SK-N-SH (cell line): ENCODE data around the gene BAHCC1. TPM values are rescaled to one million over a fixed set of nuclear protein-coding genes. Genes with fewer than 3 reads are reported as not detected.

Experiments
- ELF1 ChIP-seq: IDR thresholded peaks from 2 replicates; pipeline ENCODE4 v1.4.0; 2012
- EP300 ChIP-seq, 2 experiments: IDR thresholded peaks; 2 replicates each; pipeline versions ENCODE4 v1.4.0 to v1.6.1; 2012; ENCODE audit warnings: borderline replicate concordance in 1 of 2, low read depth in 1 of 2, low read length in 1 of 2
- EZH2phosphoT487 ChIP-seq: fragments of 200-600 bp; sonication (generic); IDR thresholded peaks from 2 replicates; pipeline ENCODE4 v1.6.1; 2017; ENCODE audit warnings: low read depth, mixed run types, mild to moderate bottlenecking, antibody characterized with exemption, moderate library complexity, borderline replicate concordance
- FOSL2 ChIP-seq: IDR thresholded peaks from 2 replicates; pipeline ENCODE4 v1.4.0; 2012; ENCODE audit warnings: low read depth, mild to moderate bottlenecking, moderate library complexity, borderline replicate concordance
- FOXM1 ChIP-seq: IDR thresholded peaks from 2 replicates; pipeline ENCODE4 v1.4.0; 2012; ENCODE audit warnings: low read depth, mild to moderate bottlenecking
- GABPA ChIP-seq: IDR thresholded peaks from 2 replicates; pipeline ENCODE4 v1.4.0; 2012; ENCODE audit warnings: low read depth, mild to moderate bottlenecking
- JUND ChIP-seq: IDR thresholded peaks from 2 replicates; pipeline ENCODE4 v1.4.0; 2012
- MXI1 ChIP-seq: IDR thresholded peaks from 2 replicates; pipeline ENCODE4 v1.6.1; 2012; ENCODE audit warnings: mild to moderate bottlenecking, low read depth, low read length, improper control_type of control experiment
- NRF1 ChIP-seq: IDR thresholded peaks from 2 replicates; pipeline ENCODE4 v1.6.1; 2012; ENCODE audit warnings: low read depth, mild to moderate bottlenecking, low read length
- POLR2AphosphoS5 ChIP-seq: IDR thresholded peaks from 2 replicates; pipeline ENCODE4 v1.6.1; 2012; ENCODE audit warnings: low read depth, low read length
- RCOR1 ChIP-seq: fragments of 150-350 bp; IDR thresholded peaks from 2 replicates; pipeline ENCODE4 v1.6.1; 2017; ENCODE audit warnings: antibody characterized with exemption, low read length
- RFX5 ChIP-seq: IDR thresholded peaks from 2 replicates; pipeline ENCODE4 v1.6.1; 2012; ENCODE audit warnings: mild to moderate bottlenecking, improper control_type of control experiment, low read length
- SMC3 ChIP-seq: IDR thresholded peaks from 2 replicates; pipeline ENCODE4 v1.6.1; 2012; ENCODE audit warnings: low read depth, low read length, improper control_type of control experiment
- TEAD4 ChIP-seq: IDR thresholded peaks from 2 replicates; pipeline ENCODE4 v1.4.0; 2012; ENCODE audit warnings: mild to moderate bottlenecking, borderline replicate concordance; ENCODE audit not compliant: insufficient read depth
- YY1 ChIP-seq: IDR thresholded peaks from 2 replicates; pipeline ENCODE4 v1.4.0; 2012; ENCODE audit warnings: low read depth, mild to moderate bottlenecking
- polyA plus RNA-seq, 3 experiments: library from polyadenylated mRNA; depleted of rRNA; stranded (reverse); fragments of >200 nt; gene quantifications; 2 replicates each; pipeline ENCODE4 v1.2.3, GENCODE V29; 2012
- TF ChIP-seq, protein P1 (sequence below): fragments of 150-350 bp; IDR thresholded peaks from 2 replicates; pipeline ENCODE4 v1.6.1; 2017; ENCODE audit warnings: antibody characterized with exemption, low read length, low read depth, borderline replicate concordance
- TF ChIP-seq, protein P2 (sequence below): fragments of 150-350 bp; IDR thresholded peaks from 2 replicates; pipeline ENCODE4 v1.6.1; 2016; ENCODE audit warnings: mild to moderate bottlenecking, low read depth, low read length
- TF ChIP-seq, protein P3 (sequence below): IDR thresholded peaks from 2 replicates; pipeline ENCODE4 v1.4.0; 2012; ENCODE audit warnings: low read depth
- TF ChIP-seq, protein P4 (sequence below): IDR thresholded peaks from 2 replicates; pipeline ENCODE4 v1.4.0; 2012; ENCODE audit warnings: low read depth, borderline replicate concordance
- TF ChIP-seq, protein P5 (sequence below): IDR thresholded peaks from 2 replicates; pipeline ENCODE4 v1.6.1; 2012; ENCODE audit warnings: mild to moderate bottlenecking, low read depth, low read length, moderate library complexity
- TF ChIP-seq, protein P6 (sequence below): IDR thresholded peaks from 2 replicates; pipeline ENCODE4; 2012

The BAHCC1 gene
- polyA plus RNA-seq, 1 of the 3 experiments (the other 2 are of a cell fraction), result 6.4 TPM

DNA sequence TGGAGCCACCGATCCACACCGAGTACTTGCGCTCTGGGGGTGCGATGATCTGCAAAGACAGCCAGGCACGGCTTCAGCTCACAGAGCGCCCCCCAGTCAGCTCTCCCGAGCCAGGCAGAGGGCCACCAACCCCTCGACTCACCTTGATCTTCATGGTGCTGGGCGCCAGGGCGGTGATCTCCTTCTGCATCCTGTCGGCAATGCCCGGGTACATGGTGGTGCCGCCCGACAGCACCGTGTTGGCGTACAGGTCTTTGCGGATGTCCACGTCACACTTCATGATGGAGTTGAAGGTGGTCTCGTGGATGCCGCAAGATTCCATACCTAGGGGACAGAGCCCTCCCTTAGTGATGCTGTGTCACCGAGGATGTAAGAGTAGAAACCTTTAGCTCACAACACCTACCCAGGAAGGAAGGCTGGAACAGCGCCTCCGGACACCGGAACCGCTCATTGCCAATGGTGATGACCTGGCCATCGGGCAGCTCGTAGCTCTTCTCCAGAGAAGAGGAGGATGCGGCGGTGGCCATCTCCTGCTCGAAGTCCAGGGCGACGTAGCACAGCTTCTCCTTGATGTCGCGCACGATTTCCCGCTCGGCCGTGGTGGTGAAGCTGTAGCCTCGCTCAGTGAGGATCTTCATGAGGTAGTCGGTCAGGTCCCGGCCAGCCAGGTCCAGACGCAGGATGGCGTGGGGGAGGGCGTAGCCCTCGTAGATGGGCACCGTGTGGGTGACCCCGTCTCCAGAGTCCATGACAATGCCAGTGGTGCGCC is 115.7 kb downstream of the BAHCC1 start (continued):
- TF ChIP-seq, protein P1, sequence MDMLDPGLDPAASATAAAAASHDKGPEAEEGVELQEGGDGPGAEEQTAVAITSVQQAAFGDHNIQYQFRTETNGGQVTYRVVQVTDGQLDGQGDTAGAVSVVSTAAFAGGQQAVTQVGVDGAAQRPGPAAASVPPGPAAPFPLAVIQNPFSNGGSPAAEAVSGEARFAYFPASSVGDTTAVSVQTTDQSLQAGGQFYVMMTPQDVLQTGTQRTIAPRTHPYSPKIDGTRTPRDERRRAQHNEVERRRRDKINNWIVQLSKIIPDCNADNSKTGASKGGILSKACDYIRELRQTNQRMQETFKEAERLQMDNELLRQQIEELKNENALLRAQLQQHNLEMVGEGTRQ, result no peak
- no peak for TF ChIP-seq JUND
- TF ChIP-seq EP300 (IDR thresholded peaks at IDR 0.05; ENCODE audit: borderline replicate concordance in 1 of 2, low read depth in 1 of 2, low read length in 1 of 2), result no peak
- no peak for TF ChIP-seq NRF1
- TF ChIP-seq RCOR1, result no peak
- TF ChIP-seq FOSL2, result no peak
- TF ChIP-seq RFX5, result no peak
- TF ChIP-seq, protein P2, sequence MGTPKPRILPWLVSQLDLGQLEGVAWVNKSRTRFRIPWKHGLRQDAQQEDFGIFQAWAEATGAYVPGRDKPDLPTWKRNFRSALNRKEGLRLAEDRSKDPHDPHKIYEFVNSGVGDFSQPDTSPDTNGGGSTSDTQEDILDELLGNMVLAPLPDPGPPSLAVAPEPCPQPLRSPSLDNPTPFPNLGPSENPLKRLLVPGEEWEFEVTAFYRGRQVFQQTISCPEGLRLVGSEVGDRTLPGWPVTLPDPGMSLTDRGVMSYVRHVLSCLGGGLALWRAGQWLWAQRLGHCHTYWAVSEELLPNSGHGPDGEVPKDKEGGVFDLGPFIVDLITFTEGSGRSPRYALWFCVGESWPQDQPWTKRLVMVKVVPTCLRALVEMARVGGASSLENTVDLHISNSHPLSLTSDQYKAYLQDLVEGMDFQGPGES, result no peak
- TF ChIP-seq, protein P3, sequence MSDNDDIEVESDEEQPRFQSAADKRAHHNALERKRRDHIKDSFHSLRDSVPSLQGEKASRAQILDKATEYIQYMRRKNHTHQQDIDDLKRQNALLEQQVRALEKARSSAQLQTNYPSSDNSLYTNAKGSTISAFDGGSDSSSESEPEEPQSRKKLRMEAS, result peak; percentile 16; the same call in 1 of the 2 replicates
- TF ChIP-seq, protein P4, sequence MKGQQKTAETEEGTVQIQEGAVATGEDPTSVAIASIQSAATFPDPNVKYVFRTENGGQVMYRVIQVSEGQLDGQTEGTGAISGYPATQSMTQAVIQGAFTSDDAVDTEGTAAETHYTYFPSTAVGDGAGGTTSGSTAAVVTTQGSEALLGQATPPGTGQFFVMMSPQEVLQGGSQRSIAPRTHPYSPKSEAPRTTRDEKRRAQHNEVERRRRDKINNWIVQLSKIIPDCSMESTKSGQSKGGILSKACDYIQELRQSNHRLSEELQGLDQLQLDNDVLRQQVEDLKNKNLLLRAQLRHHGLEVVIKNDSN, result no peak
- TF ChIP-seq POLR2AphosphoS5, result peak; percentile 38; the same call in 1 of the 2 replicates
- TF ChIP-seq SMC3, result no peak
- TF ChIP-seq TEAD4, result no peak
- no peak for TF ChIP-seq ELF1
- TF ChIP-seq FOXM1, result no peak
- TF ChIP-seq, protein P5, sequence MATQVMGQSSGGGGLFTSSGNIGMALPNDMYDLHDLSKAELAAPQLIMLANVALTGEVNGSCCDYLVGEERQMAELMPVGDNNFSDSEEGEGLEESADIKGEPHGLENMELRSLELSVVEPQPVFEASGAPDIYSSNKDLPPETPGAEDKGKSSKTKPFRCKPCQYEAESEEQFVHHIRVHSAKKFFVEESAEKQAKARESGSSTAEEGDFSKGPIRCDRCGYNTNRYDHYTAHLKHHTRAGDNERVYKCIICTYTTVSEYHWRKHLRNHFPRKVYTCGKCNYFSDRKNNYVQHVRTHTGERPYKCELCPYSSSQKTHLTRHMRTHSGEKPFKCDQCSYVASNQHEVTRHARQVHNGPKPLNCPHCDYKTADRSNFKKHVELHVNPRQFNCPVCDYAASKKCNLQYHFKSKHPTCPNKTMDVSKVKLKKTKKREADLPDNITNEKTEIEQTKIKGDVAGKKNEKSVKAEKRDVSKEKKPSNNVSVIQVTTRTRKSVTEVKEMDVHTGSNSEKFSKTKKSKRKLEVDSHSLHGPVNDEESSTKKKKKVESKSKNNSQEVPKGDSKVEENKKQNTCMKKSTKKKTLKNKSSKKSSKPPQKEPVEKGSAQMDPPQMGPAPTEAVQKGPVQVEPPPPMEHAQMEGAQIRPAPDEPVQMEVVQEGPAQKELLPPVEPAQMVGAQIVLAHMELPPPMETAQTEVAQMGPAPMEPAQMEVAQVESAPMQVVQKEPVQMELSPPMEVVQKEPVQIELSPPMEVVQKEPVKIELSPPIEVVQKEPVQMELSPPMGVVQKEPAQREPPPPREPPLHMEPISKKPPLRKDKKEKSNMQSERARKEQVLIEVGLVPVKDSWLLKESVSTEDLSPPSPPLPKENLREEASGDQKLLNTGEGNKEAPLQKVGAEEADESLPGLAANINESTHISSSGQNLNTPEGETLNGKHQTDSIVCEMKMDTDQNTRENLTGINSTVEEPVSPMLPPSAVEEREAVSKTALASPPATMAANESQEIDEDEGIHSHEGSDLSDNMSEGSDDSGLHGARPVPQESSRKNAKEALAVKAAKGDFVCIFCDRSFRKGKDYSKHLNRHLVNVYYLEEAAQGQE, result no peak
- TF ChIP-seq, protein P6, sequence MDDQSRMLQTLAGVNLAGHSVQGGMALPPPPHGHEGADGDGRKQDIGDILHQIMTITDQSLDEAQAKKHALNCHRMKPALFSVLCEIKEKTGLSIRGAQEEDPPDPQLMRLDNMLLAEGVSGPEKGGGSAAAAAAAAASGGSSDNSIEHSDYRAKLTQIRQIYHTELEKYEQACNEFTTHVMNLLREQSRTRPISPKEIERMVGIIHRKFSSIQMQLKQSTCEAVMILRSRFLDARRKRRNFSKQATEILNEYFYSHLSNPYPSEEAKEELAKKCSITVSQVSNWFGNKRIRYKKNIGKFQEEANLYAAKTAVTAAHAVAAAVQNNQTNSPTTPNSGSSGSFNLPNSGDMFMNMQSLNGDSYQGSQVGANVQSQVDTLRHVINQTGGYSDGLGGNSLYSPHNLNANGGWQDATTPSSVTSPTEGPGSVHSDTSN, result peak; percentile 6; the same call in 1 of the 2 replicates
- 0 out of 2 replicates have a peak, but pooled peaks have one; percentile 11 for TF ChIP-seq MXI1
- TF ChIP-seq GABPA, result no peak
- TF ChIP-seq YY1, result no peak
- no peak for TF ChIP-seq EZH2phosphoT487
